Thyroid gland (tissue), 4 donors: Measurements from ENCODE around the gene GFOD1. TPM values are rescaled to one million over a fixed set of nuclear protein-coding genes. Genes with fewer than 3 reads are reported as not detected.

ENCODE experiments used
- DNase-seq, 2 donors: peaks; one replicate each; pipeline ENCODE4 v3.0.0-alpha.2; 2019
- H3K27ac ChIP-seq, 3 donors: fragments of 200-600 bp; sonication (generic); 1 replicate in 2 of 3; 2 replicates in 1 of 3; pipeline ENCODE4 v1.5.1; 2016 to 2019; ENCODE audit warnings: mild to moderate bottlenecking in 1 of 3, moderate library complexity in 1 of 3
- H3K27me3 ChIP-seq: fragments of 200-600 bp; sonication (generic); one replicate; pipeline ENCODE4 v1.5.1; 2019
- H3K36me3 ChIP-seq, 2 donors: fragments of 200-600 bp; sonication (generic); one replicate each; pipeline ENCODE4 v1.5.1; 2016 to 2019
- H3K4me1 ChIP-seq, 2 donors: fragments of 200-600 bp; sonication (generic); one replicate each; pipeline ENCODE4 v1.5.1; 2017 to 2019
- H3K4me3 ChIP-seq, 3 donors: fragments of 200-600 bp; sonication (generic); replicated peaks in 1 of 3; 1 replicate in 2 of 3; 2 replicates in 1 of 3; pipeline ENCODE4 v1.5.1; 2016; ENCODE audit warnings: mild to moderate bottlenecking in 1 of 3
- H3K9me3 ChIP-seq: fragments of 200-600 bp; sonication (generic); one replicate; pipeline ENCODE4 v1.5.1; 2017
- POLR2A ChIP-seq, 2 donors: fragments of 450-650 bp; IDR thresholded peaks; one replicate each; pipeline ENCODE4 v1.6.1; 2017; ENCODE audit warnings: antibody characterized with exemption in 2 of 2, mild to moderate bottlenecking in 2 of 2, moderate library complexity in 1 of 2
- WGBS, 2 donors: methylation state at CpG; one replicate each; pipeline ENCODE4 v1.1.5; 2017; 5-methylcytosine and 5-hydroxymethylcytosine counted together
- intact Hi-C: fragments of 100-400 bp; cut with DNase I; formaldehyde crosslinking; loops from one replicate; pipeline ENCODE4 v1.15.1; 2023
- total RNA-seq, 4 donors: library from RNA; depleted of rRNA; stranded (reverse); fragments of >200 nt; gene quantifications; one replicate each; pipeline ENCODE4 v1.2.3, GENCODE V29; 2016
- TF ChIP-seq, protein P1 (sequence below), 6 experiments: fragments of 200-600 bp in 3 of 6; fragments of 450-650 bp in 3 of 6; sonication (generic) in 3 of 6; IDR thresholded peaks; one replicate each; pipeline ENCODE4 v1.5.1; 2016 to 2019; ENCODE audit warnings: antibody characterized with exemption in 6 of 6, mild to moderate bottlenecking in 2 of 6, inconsistent platforms in 1 of 6, moderate library complexity in 1 of 6

The GFOD1 gene
- total RNA-seq, 4 donors from 2014 or later: 4.2 to 18.4 (median 8.5) TPM

DNA sequence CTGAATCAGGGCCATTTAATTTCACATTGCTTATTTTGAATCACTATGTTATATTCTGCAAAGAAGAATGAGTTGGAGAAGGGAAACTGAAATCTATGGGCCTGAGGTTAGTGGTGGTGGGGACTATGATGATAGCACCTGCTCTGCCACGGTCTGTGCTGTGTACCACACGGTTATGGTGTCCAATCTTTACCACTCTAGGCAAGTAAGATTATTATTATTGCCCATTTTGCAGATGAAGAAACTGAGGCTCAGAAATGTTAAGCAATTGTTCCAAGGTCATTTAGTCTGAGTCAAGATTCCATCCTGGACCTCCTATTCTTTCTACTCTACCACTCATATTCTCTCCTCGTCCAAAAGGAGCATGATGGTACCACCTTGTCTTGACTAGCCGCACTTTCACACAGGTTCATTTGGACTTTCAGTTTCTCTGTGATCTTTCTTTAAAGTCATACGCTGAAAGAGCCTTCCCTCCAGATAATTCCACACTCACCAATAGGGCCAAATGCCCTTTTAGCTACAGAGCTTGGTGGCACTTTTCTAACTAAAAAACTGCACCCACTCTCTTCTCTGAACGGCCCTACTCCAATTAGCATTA, 56.2 kb downstream of the GFOD1 start:
- no peak for DNase-seq
- Histone ChIP-seq H3K4me3 (no peak overlapping the region), H3K9me3 (no peaks in the 10 kb centered on the region), H3K27me3 (no peaks in the 10 kb centered on the region), H3K4me1 (peaks cover 8 to 16% of the 10 kb centered on the region in 2 donors), H3K36me3 (no peaks in the 10 kb centered on the region), H3K27ac (no peak overlapping the region)
- WGBS, 2 donors: 90 to 92% methylated on average over 6 of the region's 6 CpGs
- TF ChIP-seq, protein P1, sequence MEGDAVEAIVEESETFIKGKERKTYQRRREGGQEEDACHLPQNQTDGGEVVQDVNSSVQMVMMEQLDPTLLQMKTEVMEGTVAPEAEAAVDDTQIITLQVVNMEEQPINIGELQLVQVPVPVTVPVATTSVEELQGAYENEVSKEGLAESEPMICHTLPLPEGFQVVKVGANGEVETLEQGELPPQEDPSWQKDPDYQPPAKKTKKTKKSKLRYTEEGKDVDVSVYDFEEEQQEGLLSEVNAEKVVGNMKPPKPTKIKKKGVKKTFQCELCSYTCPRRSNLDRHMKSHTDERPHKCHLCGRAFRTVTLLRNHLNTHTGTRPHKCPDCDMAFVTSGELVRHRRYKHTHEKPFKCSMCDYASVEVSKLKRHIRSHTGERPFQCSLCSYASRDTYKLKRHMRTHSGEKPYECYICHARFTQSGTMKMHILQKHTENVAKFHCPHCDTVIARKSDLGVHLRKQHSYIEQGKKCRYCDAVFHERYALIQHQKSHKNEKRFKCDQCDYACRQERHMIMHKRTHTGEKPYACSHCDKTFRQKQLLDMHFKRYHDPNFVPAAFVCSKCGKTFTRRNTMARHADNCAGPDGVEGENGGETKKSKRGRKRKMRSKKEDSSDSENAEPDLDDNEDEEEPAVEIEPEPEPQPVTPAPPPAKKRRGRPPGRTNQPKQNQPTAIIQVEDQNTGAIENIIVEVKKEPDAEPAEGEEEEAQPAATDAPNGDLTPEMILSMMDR (IDR thresholded peaks at IDR 0.05): no peak
- TF ChIP-seq POLR2A (IDR thresholded peaks at IDR 0.05): no peak
- intact Hi-C loops: no loop called here

DNA sequence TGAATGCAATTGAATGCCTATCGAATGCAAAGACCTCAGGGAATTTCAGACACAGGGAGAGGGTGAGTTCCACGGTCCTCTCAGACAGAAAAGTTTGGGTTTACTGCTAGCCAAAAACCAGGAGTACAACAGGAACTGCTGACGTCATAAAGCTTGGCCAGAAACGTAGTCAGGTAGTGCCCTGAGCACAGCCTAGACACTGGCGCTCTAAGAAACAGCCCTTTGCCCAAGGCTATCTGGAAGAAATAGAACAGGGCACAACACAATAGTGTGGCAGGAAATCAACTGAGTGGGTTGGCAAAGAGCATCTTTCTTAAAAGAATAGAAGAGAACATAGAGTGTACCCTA, 58.0 kb downstream of the GFOD1 start:
- intact Hi-C loops: no loop called here
- no peak for TF ChIP-seq POLR2A (IDR thresholded peaks at IDR 0.05)
- TF ChIP-seq, protein P1 (IDR thresholded peaks at IDR 0.05): no peak
- Histone ChIP-seq H3K4me3 (no peak overlapping the region), H3K36me3 (no peaks in the 10 kb centered on the region), H3K27ac (no peak overlapping the region), H3K4me1 (peaks cover 8 to 16% of the 10 kb centered on the region in 2 donors), H3K27me3 (no peaks in the 10 kb centered on the region), H3K9me3 (no peaks in the 10 kb centered on the region)
- no peak for DNase-seq
- WGBS, 2 donors: 85% methylated on average over 5 of the region's 5 CpGs

GRCh38 chr6:13428583-13429405, 58.6 kb downstream of the GFOD1 start:
- H3K27ac ChIP-seq: no peak overlapping the region
- H3K4me3 ChIP-seq: no peak overlapping the region
- H3K27me3 ChIP-seq: no peaks in the 10 kb centered on the region
- no peaks in the 10 kb centered on the region for H3K9me3 ChIP-seq
- no peaks in the 10 kb centered on the region for H3K36me3 ChIP-seq
- no peak for DNase-seq
- WGBS, 2 donors: 63 to 65% methylated on average over 13 of the region's 13 CpGs
- H3K4me1 ChIP-seq: peaks cover 8 to 20% of the 10 kb centered on the region in 2 donors
- intact Hi-C loops: no loop called here
- TF ChIP-seq, protein P1 (IDR thresholded peaks at IDR 0.05): no peak
- TF ChIP-seq POLR2A (IDR thresholded peaks at IDR 0.05): no peak

GRCh38 chr6:13427801-13428582, 59.4 kb downstream of the GFOD1 start:
- peak; percentile 76 to 78 for DNase-seq
- no peaks in the 10 kb centered on the region for H3K27me3 ChIP-seq
- H3K4me1 ChIP-seq: peaks cover 13 to 28% of the 10 kb centered on the region in 2 donors
- H3K27ac ChIP-seq: peak overlapping the region in 2 of 3 donors; percentile 27 to 56
- 25 to 28% methylated on average over 26 of the region's 26 CpGs for whole genome bisulfite sequencing, 2 donors
- TF ChIP-seq, protein P1 (IDR thresholded peaks at IDR 0.05): peak in 4 of 6 experiments; percentile 18 to 48 (median 42)
- no peak for TF ChIP-seq POLR2A (IDR thresholded peaks at IDR 0.05)
- intact Hi-C loops: no loop called here
- no peaks in the 10 kb centered on the region for H3K36me3 ChIP-seq
- H3K4me3 ChIP-seq: no peak overlapping the region
- H3K9me3 ChIP-seq: no peaks in the 10 kb centered on the region
